GM18502 (cell line): ENCODE data around the gene ENTPD7.
"Not testable (repeated sequence)": the region's sequence is repeated elsewhere in the genome, so short reads cannot be mapped to it uniquely, and the experiment has no call there.

ENCODE experiments used
- ATAC-seq: cut with Tn5 transposase; IDR thresholded peaks from one replicate; pipeline ENCODE4 v1.9.1; 2021; ENCODE audit warnings: mild to moderate bottlenecking; ENCODE audit not compliant: unreplicated experiment, poor library complexity

The ENTPD7 gene

DNA sequence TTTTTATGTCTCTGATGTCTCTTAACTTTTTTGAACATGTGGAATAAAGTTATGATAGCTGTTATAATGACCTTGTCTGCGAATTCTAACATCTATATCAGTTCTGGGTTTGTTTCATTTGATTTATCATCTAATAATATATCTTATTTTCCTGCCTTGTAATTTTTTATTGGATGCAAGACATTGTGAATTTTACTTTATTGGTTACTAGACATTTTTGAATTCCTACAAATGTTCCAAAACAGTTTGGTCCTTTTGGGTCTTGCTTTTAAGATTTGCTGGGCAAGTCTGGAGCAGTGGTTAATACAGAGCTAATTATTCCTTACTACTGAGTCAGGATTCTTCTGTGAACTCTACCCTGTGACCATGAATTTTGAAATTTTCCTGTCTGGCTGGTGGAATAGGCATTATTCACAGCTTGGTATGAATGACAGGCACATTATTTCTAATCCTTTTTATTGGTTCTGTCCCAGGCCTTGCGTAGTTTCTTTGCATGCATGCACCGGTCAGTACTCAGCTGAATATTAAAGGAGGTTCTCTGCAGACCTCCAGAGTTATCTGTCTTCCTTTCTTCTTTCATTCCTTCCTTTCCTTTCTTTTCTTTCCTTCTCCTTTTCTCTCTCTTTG lies 81.7 kb downstream of the ENTPD7 start:
- ATAC-seq = no peak

GRCh38 chr10:99742254-99742653 lies 82.9 kb downstream of the ENTPD7 start:
- ATAC-seq = no peak

GRCh38 chr10:99742701-99743100 lies 83.4 kb downstream of the ENTPD7 start:
- no peak for ATAC-seq

GRCh38 chr10:99743841-99744240 lies 84.5 kb downstream of the ENTPD7 start:
- no peak for ATAC-seq

- ATAC-seq = not testable (repeated sequence)
Measured at GRCh38 chr10:99746166-99746565, 86.9 kb downstream of the ENTPD7 start.

DNA sequence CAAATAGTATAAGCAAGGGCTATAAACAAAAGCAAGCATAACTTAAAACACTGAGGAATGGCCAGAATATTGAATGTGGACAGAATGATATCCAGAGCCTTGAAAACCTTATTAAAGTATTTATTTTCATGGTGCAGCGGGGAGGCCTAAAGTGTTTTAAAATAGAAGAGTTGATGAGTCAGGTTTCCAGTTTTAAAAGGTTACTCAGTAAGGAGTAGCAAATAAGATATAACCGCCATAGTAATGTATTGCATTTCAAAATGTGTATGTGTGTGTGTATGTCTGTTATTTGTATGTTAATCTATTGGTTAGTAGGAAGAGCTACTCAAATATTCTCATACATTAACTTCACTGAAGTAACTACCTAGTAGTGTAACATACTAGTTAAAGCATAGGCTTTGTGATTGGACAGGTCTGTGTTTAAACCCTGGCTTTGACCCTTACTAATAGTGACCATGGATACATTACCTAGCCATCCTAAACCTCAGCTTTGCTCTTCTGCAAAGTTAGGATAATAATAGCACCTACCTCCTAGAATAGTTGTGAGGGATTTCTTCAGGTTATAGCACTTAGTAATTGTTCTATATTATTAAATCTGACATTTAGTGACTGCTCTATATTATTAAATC lies 89.6 kb downstream of the ENTPD7 start:
- no peak for ATAC-seq

DNA sequence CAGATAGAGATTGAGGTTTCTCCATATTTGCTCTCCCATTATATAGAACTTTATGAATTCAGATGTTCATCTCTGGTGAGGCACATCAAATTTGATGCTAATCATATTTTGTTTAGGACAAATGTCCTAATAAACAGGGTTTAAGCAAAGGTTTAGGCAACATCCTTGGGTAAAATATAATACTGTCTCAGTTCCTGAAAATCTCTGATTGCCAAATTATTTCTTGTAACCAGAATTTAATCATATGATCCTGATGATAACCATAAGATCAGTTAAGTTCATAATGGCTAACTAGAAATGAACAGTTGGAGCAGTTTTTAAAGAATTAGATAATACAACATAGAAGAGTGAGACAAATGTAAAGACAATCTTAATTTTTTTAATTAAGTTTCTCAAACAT lies 91.3 kb downstream of the ENTPD7 start:
- ATAC-seq = no peak

DNA sequence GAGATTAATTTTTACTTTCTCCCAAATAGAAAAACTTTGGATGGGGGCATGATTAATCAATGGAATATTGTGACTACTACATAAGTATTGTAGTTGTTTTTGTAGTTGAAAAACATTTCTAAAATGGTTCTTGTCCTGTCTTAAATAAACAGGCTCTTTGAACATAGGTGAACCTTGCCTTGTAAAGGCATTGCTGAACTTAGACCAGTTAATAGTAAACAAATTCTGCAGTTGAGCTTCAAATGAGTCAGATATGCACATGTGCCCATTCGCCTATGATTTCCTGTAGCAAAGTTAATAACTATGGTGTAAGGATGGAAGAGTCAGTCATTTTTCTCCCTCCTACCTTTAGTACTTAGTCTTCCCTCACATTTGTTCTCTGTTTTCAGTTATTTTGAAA lies 95.4 kb downstream of the ENTPD7 start:
- ATAC-seq = no peak
